Right atrium auricular region (tissue), 2 donors: Measurements from ENCODE around the gene GPR183. TPM values are rescaled to one million over a fixed set of nuclear protein-coding genes. Genes with fewer than 3 reads are reported as not detected.
A peak's percentile ranks its signal among the peaks of the same experiment; 100 is the strongest.

ENCODE experiments used
- DNase-seq: peaks from one replicate; pipeline ENCODE4 v3.0.0-alpha.2; 2019; ENCODE audit warnings: low spot score
- H3K27ac ChIP-seq, 2 donors: fragments of 200-600 bp; sonication (generic); 1 replicate in 1 of 2; 2 replicates in 1 of 2; pipeline ENCODE4 v1.5.1; 2016 to 2019
- H3K27me3 ChIP-seq, 2 donors: fragments of 200-600 bp; sonication (generic); one replicate each; pipeline versions ENCODE4 v1.5.1 to v1.6.0; 2017 to 2019
- H3K36me3 ChIP-seq: fragments of 200-600 bp; sonication (generic); one replicate; pipeline ENCODE4 v1.5.1; 2016
- H3K4me1 ChIP-seq, 2 donors: fragments of 200-600 bp; sonication (generic); one replicate each; pipeline versions ENCODE4 v1.5.1 to v1.6.0; 2017 to 2019
- H3K4me3 ChIP-seq, 2 donors: fragments of 200-600 bp; sonication (generic); 1 replicate in 1 of 2; 2 replicates in 1 of 2; pipeline ENCODE4 v1.5.1; 2017 to 2019; ENCODE audit warnings: mild to moderate bottlenecking in 1 of 2, moderate library complexity in 1 of 2
- H3K9me3 ChIP-seq, 2 donors: fragments of 200-600 bp; sonication (generic); one replicate each; pipeline ENCODE4 v1.5.1; 2019
- total RNA-seq, 2 donors: library from RNA; depleted of rRNA; stranded (reverse); fragments of >200 nt; gene quantifications; one replicate each; pipeline ENCODE4 v1.1.0, GENCODE V29; 2016
- TF ChIP-seq, protein P1 (sequence below), 2 donors: fragments of 200-600 bp; sonication (generic); IDR thresholded peaks; one replicate each; pipeline ENCODE4 v1.5.1; 2019; ENCODE audit warnings: antibody characterized with exemption in 2 of 2

The GPR183 gene
- total RNA-seq, 2 donors from 2014 or later = 7.6 to 13.3 TPM

DNA sequence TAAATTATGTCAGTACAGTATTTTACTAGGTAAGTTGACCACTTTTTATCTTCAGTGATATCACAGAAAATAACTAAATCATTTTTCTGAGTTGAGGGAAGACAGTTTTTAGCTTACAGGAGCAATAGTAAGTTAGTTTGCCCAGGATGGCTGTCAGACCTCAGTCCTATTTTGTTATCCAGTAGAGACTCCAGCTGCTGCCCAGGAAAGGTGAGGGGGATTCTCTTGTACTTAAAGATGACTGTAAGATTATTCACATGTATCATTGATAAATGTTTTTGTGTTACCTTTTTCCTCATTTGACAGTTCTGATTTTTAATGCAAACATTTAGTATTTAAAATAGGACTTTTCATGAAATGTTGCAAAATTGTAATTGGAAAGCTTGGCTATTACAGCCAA lies 14.5 kb upstream of the GPR183 start:
- peaks cover 8% of the 10 kb centered on the region for H3K36me3 ChIP-seq
- no peak for DNase-seq
- no peak overlapping the region for H3K27ac ChIP-seq

DNA sequence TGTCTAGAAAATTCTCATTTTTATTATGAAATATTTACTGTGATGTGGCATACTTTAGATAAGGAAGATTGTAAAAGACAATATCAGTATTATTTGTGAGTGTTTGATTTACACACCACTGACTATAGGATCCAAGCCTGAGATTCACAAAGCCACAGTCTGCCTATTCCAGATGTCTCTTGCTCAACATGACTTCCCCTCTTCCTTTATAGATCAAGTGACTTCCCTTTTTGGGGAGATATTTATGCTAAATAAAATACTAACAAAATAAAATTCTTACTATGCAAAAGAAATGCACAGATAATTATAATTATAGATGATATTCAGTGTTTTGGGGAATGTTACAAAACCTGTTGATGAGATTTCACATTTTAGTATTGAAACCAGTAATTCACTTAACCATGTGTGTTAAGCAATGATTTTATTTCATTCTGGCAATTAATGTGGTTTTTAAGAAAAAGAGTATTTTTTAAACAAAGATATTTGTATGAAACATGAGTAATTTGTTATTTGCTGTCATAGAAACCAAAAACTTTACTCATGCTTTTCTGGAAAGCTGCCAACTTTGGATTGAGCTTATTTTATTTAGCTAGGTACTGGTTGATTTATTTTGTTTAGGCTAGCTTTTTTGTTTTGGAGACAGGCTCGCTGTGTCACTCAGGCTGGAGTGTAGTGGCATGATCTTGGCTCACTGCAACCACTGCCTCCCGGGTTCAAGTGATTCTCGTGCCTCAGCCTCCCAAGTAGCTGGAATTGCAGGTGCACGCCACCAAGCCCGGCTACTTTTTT lies 13.7 kb upstream of the GPR183 start:
- Histone ChIP-seq H3K36me3 (peaks cover 8% of the 10 kb centered on the region), H3K4me3 (no peak overlapping the region), H3K27ac (peak overlapping the region in 1 of 2 donors; percentile 0), H3K4me1 (peaks cover 0 to 39% of the 10 kb centered on the region in 2 donors), H3K9me3 (no peaks in the 10 kb centered on the region), H3K27me3 (no peaks in the 10 kb centered on the region)
- TF ChIP-seq, protein P1, sequence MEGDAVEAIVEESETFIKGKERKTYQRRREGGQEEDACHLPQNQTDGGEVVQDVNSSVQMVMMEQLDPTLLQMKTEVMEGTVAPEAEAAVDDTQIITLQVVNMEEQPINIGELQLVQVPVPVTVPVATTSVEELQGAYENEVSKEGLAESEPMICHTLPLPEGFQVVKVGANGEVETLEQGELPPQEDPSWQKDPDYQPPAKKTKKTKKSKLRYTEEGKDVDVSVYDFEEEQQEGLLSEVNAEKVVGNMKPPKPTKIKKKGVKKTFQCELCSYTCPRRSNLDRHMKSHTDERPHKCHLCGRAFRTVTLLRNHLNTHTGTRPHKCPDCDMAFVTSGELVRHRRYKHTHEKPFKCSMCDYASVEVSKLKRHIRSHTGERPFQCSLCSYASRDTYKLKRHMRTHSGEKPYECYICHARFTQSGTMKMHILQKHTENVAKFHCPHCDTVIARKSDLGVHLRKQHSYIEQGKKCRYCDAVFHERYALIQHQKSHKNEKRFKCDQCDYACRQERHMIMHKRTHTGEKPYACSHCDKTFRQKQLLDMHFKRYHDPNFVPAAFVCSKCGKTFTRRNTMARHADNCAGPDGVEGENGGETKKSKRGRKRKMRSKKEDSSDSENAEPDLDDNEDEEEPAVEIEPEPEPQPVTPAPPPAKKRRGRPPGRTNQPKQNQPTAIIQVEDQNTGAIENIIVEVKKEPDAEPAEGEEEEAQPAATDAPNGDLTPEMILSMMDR (IDR thresholded peaks at IDR 0.05) = no peak
- no peak for DNase-seq

More for the DNA sequence above, 14.5 kb upstream of the GPR183 start:
- Histone ChIP-seq H3K4me1 (peaks cover 0 to 33% of the 10 kb centered on the region in 2 donors), H3K4me3 (no peak overlapping the region), H3K9me3 (no peaks in the 10 kb centered on the region), H3K27me3 (no peaks in the 10 kb centered on the region)
- TF ChIP-seq, protein P1 (IDR thresholded peaks at IDR 0.05) = no peak

DNA sequence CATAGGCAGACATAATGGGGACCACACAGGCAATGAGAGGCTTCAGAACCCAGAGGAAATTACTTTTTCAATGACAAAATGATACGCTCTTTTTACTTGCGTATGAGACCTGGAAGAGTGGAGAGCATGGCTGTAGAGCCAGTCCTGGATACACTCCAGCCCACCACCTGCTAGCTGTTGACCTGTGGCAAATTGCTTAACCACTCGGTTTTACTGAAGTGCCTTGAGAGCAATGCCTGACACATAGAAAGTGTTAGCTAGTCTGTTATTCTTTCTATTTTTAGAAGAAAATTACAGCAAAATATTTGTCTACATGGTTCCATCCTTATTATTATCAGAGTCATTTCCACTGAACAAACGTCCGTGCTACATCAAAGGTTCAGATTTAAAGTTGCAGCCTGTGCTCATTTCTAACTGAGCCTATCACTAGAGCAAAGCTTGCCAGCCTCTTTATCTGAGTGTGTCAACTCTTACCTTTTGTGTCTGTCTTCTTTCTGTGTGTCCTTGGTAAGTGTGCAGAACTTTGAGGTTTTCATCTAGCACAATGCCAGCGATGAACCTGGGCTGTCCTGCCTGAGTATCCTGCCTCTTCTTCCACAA lies 9.6 kb upstream of the GPR183 start:
- H3K36me3 ChIP-seq = peaks cover 8% of the 10 kb centered on the region
- H3K27ac ChIP-seq = no peak overlapping the region
- TF ChIP-seq, protein P1 (IDR thresholded peaks at IDR 0.05) = no peak

DNA sequence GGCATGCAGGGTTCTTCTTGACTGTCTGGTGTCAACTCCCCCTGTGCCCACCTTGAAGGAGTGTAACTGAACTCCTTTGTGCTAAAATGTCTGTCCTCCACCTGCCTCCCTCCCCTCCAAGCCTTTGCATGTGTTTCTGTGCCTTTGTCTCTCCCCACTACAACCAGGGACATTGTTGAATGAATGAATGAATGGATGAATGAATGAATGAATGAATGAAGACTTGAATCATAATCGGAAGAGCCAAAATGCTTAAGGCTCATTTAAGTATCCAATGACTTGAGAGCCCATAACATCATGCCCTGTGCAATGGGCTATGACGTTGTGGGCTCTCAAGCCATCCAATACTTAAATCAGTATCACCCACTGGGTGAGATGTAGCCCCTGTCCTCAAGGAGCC lies 9.0 kb upstream of the GPR183 start:
- TF ChIP-seq, protein P1 (IDR thresholded peaks at IDR 0.05) = no peak
- no peaks in the 10 kb centered on the region for H3K9me3 ChIP-seq
- H3K4me3 ChIP-seq = no peak overlapping the region
- H3K4me1 ChIP-seq = peaks cover 0 to 27% of the 10 kb centered on the region in 2 donors
- H3K27ac ChIP-seq = no peak overlapping the region
- no peak for DNase-seq
- no peaks in the 10 kb centered on the region for H3K27me3 ChIP-seq
- peaks cover 8% of the 10 kb centered on the region for H3K36me3 ChIP-seq

More for the DNA sequence above, 9.6 kb upstream of the GPR183 start:
- H3K4me3 ChIP-seq = no peak overlapping the region
- peaks cover 0 to 33% of the 10 kb centered on the region in 2 donors for H3K4me1 ChIP-seq
- no peak for DNase-seq
- H3K27me3 ChIP-seq = no peaks in the 10 kb centered on the region
- H3K9me3 ChIP-seq = no peaks in the 10 kb centered on the region

DNA sequence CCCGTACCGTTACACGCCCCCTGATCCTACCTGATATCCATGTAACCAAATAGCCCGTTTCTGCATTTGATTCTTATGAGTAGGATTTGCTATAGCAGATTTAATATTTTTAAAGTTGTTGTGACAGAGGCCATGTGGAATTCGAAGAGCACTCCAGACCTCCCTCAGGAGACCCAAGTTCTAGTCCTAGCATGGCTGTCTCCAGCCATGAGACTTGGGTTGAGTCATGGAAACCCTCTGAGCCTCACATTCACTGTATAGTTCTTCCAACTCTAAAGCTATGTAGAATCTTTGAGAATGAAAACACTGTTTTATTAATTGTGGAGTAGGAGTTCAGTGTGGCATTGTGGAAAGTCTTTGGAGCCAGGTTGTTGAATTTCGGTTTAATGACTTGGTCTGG lies 8.0 kb upstream of the GPR183 start:
- Histone ChIP-seq H3K4me1 (peaks cover 0 to 17% of the 10 kb centered on the region in 2 donors), H3K27ac (no peak overlapping the region), H3K27me3 (no peaks in the 10 kb centered on the region), H3K4me3 (no peak overlapping the region), H3K36me3 (peaks cover 8% of the 10 kb centered on the region), H3K9me3 (no peaks in the 10 kb centered on the region)
- TF ChIP-seq, protein P1 (IDR thresholded peaks at IDR 0.05) = no peak
- no peak for DNase-seq
